PC-9 (cell line): ENCODE measurements around the gene CD180. TPM values are rescaled to one million over a fixed set of nuclear protein-coding genes. Genes with fewer than 3 reads are reported as not detected.

Experiments used
- BruUV-seq: library from RNA; stranded (reverse); fragments of 400-500 nt; replicated peaks from 2 replicates; lab custom pipeline; 2021; lab: Mats Ljungman, UMichigan
- CTCF ChIA-PET: fragments of 300-600 bp; sonication (Branson Sonifier 250); formaldehyde crosslinking; loops from one replicate; lab custom pipeline; 2022; ENCODE audit warnings: antibody characterized with exemption; lab: Charles Lee
- POLR2A ChIA-PET: fragments of 300-600 bp; sonication (Branson Sonifier 250); formaldehyde crosslinking; loops from one replicate; lab custom pipeline; 2022; ENCODE audit warnings: antibody characterized with exemption; ENCODE audit not compliant: unreplicated experiment; lab: Charles Lee
- DNase-seq, 2 experiments: peaks; one replicate each; pipeline versions ENCODE4 v3.0.0 to v3.0.0-alpha.2; 2015 to 2022; ENCODE audit warnings: mixed read lengths in 1 of 2
- H2AFZ ChIP-seq: fragments of 200-600 bp; sonication (generic); 2 replicates; pipeline ENCODE4 v1.8.1; 2017; ENCODE audit warnings: antibody characterized with exemption
- H3F3A ChIP-seq: fragments of 200-600 bp; sonication (generic); 2 replicates; pipeline ENCODE4 v1.8.1; 2017; ENCODE audit warnings: antibody characterized with exemption, mild to moderate bottlenecking, low read depth; ENCODE audit not compliant: insufficient read depth
- H3K27ac ChIP-seq: fragments of 200-600 bp; sonication (generic); 2 replicates; pipeline ENCODE4 v1.6.1; 2016; ENCODE audit warnings: mixed run types
- H3K27me3 ChIP-seq: fragments of 200-600 bp; sonication (generic); 2 replicates; pipeline ENCODE4 v1.6.1; 2016; ENCODE audit warnings: low read depth, mixed run types; ENCODE audit not compliant: insufficient read depth
- H3K36me3 ChIP-seq: fragments of 200-600 bp; sonication (generic); 2 replicates; pipeline ENCODE4 v1.6.1; 2016; ENCODE audit warnings: low read depth, mixed run types
- H3K4me1 ChIP-seq: fragments of 200-600 bp; sonication (generic); replicated peaks from 2 replicates; pipeline ENCODE4 v1.6.1; 2016; ENCODE audit warnings: mixed run types; ENCODE audit not compliant: insufficient read depth
- H3K4me2 ChIP-seq: fragments of 200-600 bp; sonication (generic); 2 replicates; pipeline ENCODE4 v1.6.1; 2017; ENCODE audit warnings: mixed run types
- H3K4me3 ChIP-seq: fragments of 200-600 bp; sonication (generic); 2 replicates; pipeline ENCODE4 v1.6.1; 2016; ENCODE audit warnings: mixed run types
- H3K79me2 ChIP-seq: fragments of 200-600 bp; sonication (generic); 2 replicates; pipeline ENCODE4 v1.6.1; 2017; ENCODE audit warnings: low read depth, mixed run types
- H3K9me2 ChIP-seq: fragments of 200-600 bp; sonication (generic); 2 replicates; pipeline ENCODE4 v1.8.1; 2017; ENCODE audit warnings: mild to moderate bottlenecking; ENCODE audit not compliant: insufficient read depth
- H3K9me3 ChIP-seq: fragments of 200-600 bp; sonication (generic); 2 replicates; pipeline ENCODE4 v1.8.1; 2016; ENCODE audit warnings: low read depth; ENCODE audit not compliant: insufficient read depth
- H4K20me1 ChIP-seq: fragments of 200-600 bp; sonication (generic); 2 replicates; pipeline ENCODE4 v1.8.1; 2017; ENCODE audit not compliant: insufficient read depth
- EZH2 ChIP-seq: fragments of 200-600 bp; sonication (generic); IDR thresholded peaks from 2 replicates; pipeline ENCODE4 v1.8.0; 2017; ENCODE audit warnings: antibody characterized with exemption, low read depth
- intact Hi-C: fragments of 100-400 bp; cut with micrococcal nuclease; formaldehyde crosslinking; loops from one replicate; pipeline ENCODE4 v1.10.0; 2022; ENCODE audit not compliant: unreplicated experiment
- total RNA-seq: library from RNA; stranded (reverse); gene quantifications from 2 replicates; pipeline ENCODE4 v1.2.3, GENCODE V29; 2021
- TF ChIP-seq, protein P1 (sequence below): fragments of 200-600 bp; sonication (generic); conservative IDR thresholded peaks from 2 replicates; pipeline ENCODE4 v1.6.1; 2017; ENCODE audit warnings: mixed run types, antibody characterized with exemption, mild to moderate bottlenecking, moderate library complexity

Gene CD180
- total RNA-seq, 1 experiment from 2014 or later: not detected

DNA sequence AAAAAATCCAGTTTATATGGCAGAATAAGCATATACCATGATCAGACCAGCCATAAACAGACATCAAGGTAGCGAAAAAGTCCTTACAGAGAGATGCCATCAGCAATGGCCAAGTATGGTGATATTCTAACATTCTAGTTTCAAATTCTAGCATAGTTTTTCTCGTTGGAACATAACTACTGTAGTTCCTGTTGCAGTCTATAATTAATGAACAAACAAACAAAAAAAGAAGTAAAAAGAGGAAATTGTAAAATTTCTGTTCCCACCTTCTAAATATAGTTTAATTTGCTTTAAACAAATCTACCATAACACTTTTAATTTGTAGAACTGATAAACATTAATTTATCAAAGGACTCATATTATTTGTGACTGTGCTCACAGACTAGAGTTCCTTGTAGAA, 9.9 kb upstream of the CD180 start:
- Histone ChIP-seq H3K27ac (peak overlapping the region; percentile 84), H4K20me1 (no peaks in the 10 kb centered on the region), H3K9me3 (peaks cover 3% of the 10 kb centered on the region; the same call in 1 of the 2 replicates), H3K4me3 (no peak overlapping the region), H3K4me2 (peak overlapping the region; percentile 62), H3K4me1 (peaks cover 44% of the 10 kb centered on the region), H2AFZ (peak overlapping the region; percentile 31; the same call in 1 of the 2 replicates), H3K36me3 (no peaks in the 10 kb centered on the region), H3K9me2 (no peaks in the 10 kb centered on the region), H3K79me2 (no peaks in the 10 kb centered on the region), H3K27me3 (no peaks in the 10 kb centered on the region), H3F3A (peaks cover 19% of the 10 kb centered on the region)
- no TSS peak for BruUV-seq
- TF ChIP-seq EZH2: no peak
- TF ChIP-seq, protein P1, sequence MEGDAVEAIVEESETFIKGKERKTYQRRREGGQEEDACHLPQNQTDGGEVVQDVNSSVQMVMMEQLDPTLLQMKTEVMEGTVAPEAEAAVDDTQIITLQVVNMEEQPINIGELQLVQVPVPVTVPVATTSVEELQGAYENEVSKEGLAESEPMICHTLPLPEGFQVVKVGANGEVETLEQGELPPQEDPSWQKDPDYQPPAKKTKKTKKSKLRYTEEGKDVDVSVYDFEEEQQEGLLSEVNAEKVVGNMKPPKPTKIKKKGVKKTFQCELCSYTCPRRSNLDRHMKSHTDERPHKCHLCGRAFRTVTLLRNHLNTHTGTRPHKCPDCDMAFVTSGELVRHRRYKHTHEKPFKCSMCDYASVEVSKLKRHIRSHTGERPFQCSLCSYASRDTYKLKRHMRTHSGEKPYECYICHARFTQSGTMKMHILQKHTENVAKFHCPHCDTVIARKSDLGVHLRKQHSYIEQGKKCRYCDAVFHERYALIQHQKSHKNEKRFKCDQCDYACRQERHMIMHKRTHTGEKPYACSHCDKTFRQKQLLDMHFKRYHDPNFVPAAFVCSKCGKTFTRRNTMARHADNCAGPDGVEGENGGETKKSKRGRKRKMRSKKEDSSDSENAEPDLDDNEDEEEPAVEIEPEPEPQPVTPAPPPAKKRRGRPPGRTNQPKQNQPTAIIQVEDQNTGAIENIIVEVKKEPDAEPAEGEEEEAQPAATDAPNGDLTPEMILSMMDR: no peak
- no peak for DNase-seq
- ChIA-PET POLR2A (interaction anchor here (1.4 kb wide), 1 partner anchor 46 kb away, joined by 28 read pairs; no protein-coding TSS in a partner anchor), CTCF (interaction anchor here (0.7 to 1.6 kb wide), 5 partner anchors 44 to 1046 kb away, joined by 3 to 10 read pairs (median 5); no protein-coding TSS in a partner anchor)
- intact Hi-C loops: loop anchor here (5.0 kb wide), 1 partner anchor 339 kb away; no protein-coding TSS in a partner anchor

DNA sequence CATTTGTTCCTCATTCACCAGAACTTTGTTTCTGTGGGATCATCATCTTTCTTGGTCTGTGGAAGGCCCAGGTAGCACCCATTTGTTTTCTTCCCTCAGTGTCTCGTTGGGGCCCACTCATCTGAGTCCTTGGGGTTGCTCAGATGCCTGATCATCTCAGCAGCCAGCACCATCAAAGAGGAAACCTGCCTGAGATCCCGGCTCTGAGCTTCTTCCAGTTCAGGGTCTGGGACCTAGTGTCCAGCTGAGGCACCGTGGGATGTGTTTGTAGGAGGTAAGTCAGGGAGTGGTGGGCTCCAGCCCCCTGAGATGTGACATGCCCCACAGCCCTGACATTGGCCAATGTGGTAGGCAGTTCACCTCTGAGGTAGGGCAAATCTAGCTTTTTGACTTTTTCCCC, 9.4 kb upstream of the CD180 start:
- Histone ChIP-seq H3K27me3 (no peaks in the 10 kb centered on the region), H3K27ac (peak overlapping the region; percentile 84), H3K4me3 (no peak overlapping the region), H3K4me2 (peak overlapping the region; percentile 62), H3K4me1 (peaks cover 44% of the 10 kb centered on the region), H4K20me1 (no peaks in the 10 kb centered on the region), H3K36me3 (no peaks in the 10 kb centered on the region), H3K9me3 (peaks cover 3% of the 10 kb centered on the region; the same call in 1 of the 2 replicates), H2AFZ (peak overlapping the region; percentile 31; the same call in 1 of the 2 replicates), H3K79me2 (no peaks in the 10 kb centered on the region), H3F3A (peaks cover 19% of the 10 kb centered on the region), H3K9me2 (no peaks in the 10 kb centered on the region)
- TF ChIP-seq, protein P1: no peak
- no peak for TF ChIP-seq EZH2
- DNase-seq: no peak
- intact Hi-C loops: loop anchor here (5.0 kb wide), 1 partner anchor 339 kb away; no protein-coding TSS in a partner anchor
- ChIA-PET CTCF (no interaction called here), POLR2A (interaction anchor here (0.6 kb wide), 1 partner anchor 913 kb away, joined by 25 read pairs; no protein-coding TSS in a partner anchor)
- no TSS peak for BruUV-seq

DNA sequence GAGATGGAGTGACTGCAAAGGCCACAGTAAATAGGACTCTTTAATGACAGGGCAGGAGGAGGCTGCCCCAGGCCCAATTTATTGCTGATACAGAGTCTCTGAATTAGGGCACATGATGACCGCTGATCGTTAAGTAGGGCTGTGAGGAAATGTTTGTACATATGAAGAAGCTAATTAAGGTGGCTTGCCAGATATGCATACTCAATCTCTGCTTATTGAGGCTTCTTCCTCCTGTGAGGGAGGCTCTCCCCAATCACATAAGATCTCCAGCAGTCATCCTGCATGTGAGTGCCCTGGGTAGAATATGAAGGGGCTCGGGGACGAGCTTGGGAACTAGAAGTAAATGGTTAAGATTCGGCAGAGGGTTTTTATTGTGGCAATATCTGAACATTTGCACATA, 8.2 kb upstream of the CD180 start:
- no peaks in the 10 kb centered on the region for H3K9me2 ChIP-seq
- ChIA-PET POLR2A (no interaction called here), CTCF (no interaction called here)
- no peak overlapping the region for H3K27ac ChIP-seq
- H4K20me1 ChIP-seq: no peaks in the 10 kb centered on the region
- no peak for DNase-seq
- no peak for TF ChIP-seq EZH2
- TF ChIP-seq, protein P1: no peak
- peaks cover 19% of the 10 kb centered on the region for H3F3A ChIP-seq
- no peaks in the 10 kb centered on the region for H3K27me3 ChIP-seq
- H3K79me2 ChIP-seq: no peaks in the 10 kb centered on the region
- no peak overlapping the region for H3K4me3 ChIP-seq
- no peaks in the 10 kb centered on the region for H3K36me3 ChIP-seq
- intact Hi-C loops: loop anchor here (5.0 kb wide), 1 partner anchor 338 kb away; no protein-coding TSS in a partner anchor
- H3K4me2 ChIP-seq: no peak overlapping the region
- peaks cover 44% of the 10 kb centered on the region for H3K4me1 ChIP-seq
- BruUV-seq: no TSS peak
- H3K9me3 ChIP-seq: peaks cover 3% of the 10 kb centered on the region; the same call in 1 of the 2 replicates
- H2AFZ ChIP-seq: no peak overlapping the region
